Suprapubic skin (tissue), 4 donors: ENCODE results near the gene NXPH3.

Experiments used
- CTCF ChIP-seq, 2 donors: fragments of 200-600 bp in 1 of 2; fragments of 450-650 bp in 1 of 2; sonication (generic) in 1 of 2; IDR thresholded peaks; one replicate each; pipeline ENCODE4 v1.5.1; 2016 to 2019; ENCODE audit warnings: antibody characterized with exemption in 2 of 2, mild to moderate bottlenecking in 1 of 2, moderate library complexity in 1 of 2
- EP300 ChIP-seq: sonication (generic); formaldehyde crosslinking; IDR thresholded peaks from one replicate; pipeline ENCODE4 v1.6.1; 2017; ENCODE audit warnings: antibody characterized with exemption
- POLR2A ChIP-seq, 2 donors: fragments of 450-650 bp; IDR thresholded peaks; one replicate each; pipeline ENCODE4 v1.6.1; 2017; ENCODE audit warnings: antibody characterized with exemption in 2 of 2, mild to moderate bottlenecking in 2 of 2, moderate library complexity in 2 of 2
- POLR2AphosphoS5 ChIP-seq, 3 donors: sonication (generic); formaldehyde crosslinking; IDR thresholded peaks; one replicate each; pipeline ENCODE4 v1.6.1; 2017; ENCODE audit warnings: antibody characterized with exemption in 3 of 3

- TF ChIP-seq POLR2A (IDR thresholded peaks at IDR 0.05) (no peak), CTCF (IDR thresholded peaks at IDR 0.05) (no peak), EP300 (no peak), POLR2AphosphoS5 (IDR thresholded peaks at IDR 0.05) (no peak)
These were observed 2.7 kb downstream of the NXPH3 start for GRCh38 chr17:49578414-49578813.
